Thyroid gland (tissue), 4 donors: ENCODE data around the gene MAPK6. TPM values are rescaled to one million over a fixed set of nuclear protein-coding genes. Genes with fewer than 3 reads are reported as not detected.

Experiments
- DNase-seq, 2 donors: peaks; one replicate each; pipeline ENCODE4 v3.0.0-alpha.2; 2019
- H3K27ac ChIP-seq, 3 donors: fragments of 200-600 bp; sonication (generic); 1 replicate in 2 of 3; 2 replicates in 1 of 3; pipeline ENCODE4 v1.5.1; 2016 to 2019; ENCODE audit warnings: mild to moderate bottlenecking in 1 of 3, moderate library complexity in 1 of 3
- H3K27me3 ChIP-seq: fragments of 200-600 bp; sonication (generic); one replicate; pipeline ENCODE4 v1.5.1; 2019
- H3K36me3 ChIP-seq, 2 donors: fragments of 200-600 bp; sonication (generic); one replicate each; pipeline ENCODE4 v1.5.1; 2016 to 2019
- H3K4me1 ChIP-seq, 2 donors: fragments of 200-600 bp; sonication (generic); one replicate each; pipeline ENCODE4 v1.5.1; 2017 to 2019
- H3K4me3 ChIP-seq, 3 donors: fragments of 200-600 bp; sonication (generic); replicated peaks in 1 of 3; 1 replicate in 2 of 3; 2 replicates in 1 of 3; pipeline ENCODE4 v1.5.1; 2016; ENCODE audit warnings: mild to moderate bottlenecking in 1 of 3
- H3K9me3 ChIP-seq: fragments of 200-600 bp; sonication (generic); one replicate; pipeline ENCODE4 v1.5.1; 2017
- CTCF ChIP-seq, 6 experiments: fragments of 200-600 bp in 3 of 6; fragments of 450-650 bp in 3 of 6; sonication (generic) in 3 of 6; IDR thresholded peaks; one replicate each; pipeline ENCODE4 v1.5.1; 2016 to 2019; ENCODE audit warnings: antibody characterized with exemption in 6 of 6, mild to moderate bottlenecking in 2 of 6, inconsistent platforms in 1 of 6, moderate library complexity in 1 of 6
- POLR2A ChIP-seq, 2 donors: fragments of 450-650 bp; IDR thresholded peaks; one replicate each; pipeline ENCODE4 v1.6.1; 2017; ENCODE audit warnings: antibody characterized with exemption in 2 of 2, mild to moderate bottlenecking in 2 of 2, moderate library complexity in 1 of 2
- WGBS, 2 donors: methylation state at CpG; one replicate each; pipeline ENCODE4 v1.1.5; 2017; 5-methylcytosine and 5-hydroxymethylcytosine counted together
- intact Hi-C: fragments of 100-400 bp; cut with DNase I; formaldehyde crosslinking; loops from one replicate; pipeline ENCODE4 v1.15.1; 2023
- total RNA-seq, 4 donors: library from RNA; depleted of rRNA; stranded (reverse); fragments of >200 nt; gene quantifications; one replicate each; pipeline ENCODE4 v1.2.3, GENCODE V29; 2016

The MAPK6 gene
- total RNA-seq, 4 donors from 2014 or later: 27.3 to 61.3 (median 30.9) TPM

GRCh38 chr15:52028431-52029093, 9.5 kb downstream of the MAPK6 start:
- Histone ChIP-seq H3K27me3 (no peaks in the 10 kb centered on the region), H3K4me3 (no peak overlapping the region), H3K36me3 (no peaks in the 10 kb centered on the region), H3K27ac (no peak overlapping the region), H3K9me3 (no peaks in the 10 kb centered on the region), H3K4me1 (peaks cover 0 to 4% of the 10 kb centered on the region in 2 donors)
- TF ChIP-seq POLR2A (IDR thresholded peaks at IDR 0.05): no peak
- no peak for TF ChIP-seq CTCF (IDR thresholded peaks at IDR 0.05)
- WGBS, 2 donors: 97 to 98% methylated on average over 5 of the region's 5 CpGs
- intact Hi-C loops: no loop called here
- DNase-seq: no peak

GRCh38 chr15:52030010-52030409, 11.0 kb downstream of the MAPK6 start:
- Histone ChIP-seq H3K36me3 (no peaks in the 10 kb centered on the region), H3K27me3 (no peaks in the 10 kb centered on the region), H3K4me3 (no peak overlapping the region), H3K27ac (no peak overlapping the region), H3K9me3 (no peaks in the 10 kb centered on the region), H3K4me1 (peaks cover 0 to 6% of the 10 kb centered on the region in 2 donors)
- intact Hi-C loops: loop anchor here (10.0 kb wide), 1 partner anchor 55 kb away; the partner anchor contains the start of gene LEO1
- 92 to 95% methylated on average over 2 of the region's 2 CpGs for WGBS, 2 donors
- no peak for DNase-seq
- no peak for TF ChIP-seq POLR2A (IDR thresholded peaks at IDR 0.05)
- TF ChIP-seq CTCF (IDR thresholded peaks at IDR 0.05): no peak

- Histone ChIP-seq H3K4me3 (no peak overlapping the region), H3K4me1 (peaks cover 7 to 14% of the 10 kb centered on the region in 2 donors), H3K27ac (no peak overlapping the region), H3K9me3 (no peaks in the 10 kb centered on the region), H3K27me3 (no peaks in the 10 kb centered on the region), H3K36me3 (no peaks in the 10 kb centered on the region)
- intact Hi-C loops: loop anchor here (10.0 kb wide), 1 partner anchor 57 kb away; the partner anchor contains the start of gene LEO1
- TF ChIP-seq POLR2A (IDR thresholded peaks at IDR 0.05) (no peak), CTCF (IDR thresholded peaks at IDR 0.05) (no peak)
- WGBS, 2 donors: 95 to 96% methylated on average over 7 of the region's 7 CpGs
- DNase-seq: no peak
These were observed 12.5 kb downstream of the MAPK6 start for GRCh38 chr15:52031556-52031955.

GRCh38 chr15:52037889-52038505, 19.0 kb downstream of the MAPK6 start:
- Histone ChIP-seq H3K36me3 (no peaks in the 10 kb centered on the region), H3K27ac (no peak overlapping the region), H3K4me1 (peaks cover 47 to 70% of the 10 kb centered on the region in 2 donors), H3K27me3 (no peaks in the 10 kb centered on the region), H3K9me3 (no peaks in the 10 kb centered on the region), H3K4me3 (no peak overlapping the region)
- WGBS, 2 donors: 76 to 81% methylated on average over 2 of the region's 2 CpGs
- intact Hi-C loops: loop anchor here (10.0 kb wide), 1 partner anchor 63 kb away; the partner anchor contains the start of gene LEO1
- no peak for DNase-seq
- no peak for TF ChIP-seq POLR2A (IDR thresholded peaks at IDR 0.05)
- no peak for TF ChIP-seq CTCF (IDR thresholded peaks at IDR 0.05)
